ENCODE data around the gene RFX7.

RFX7 gene

DNA sequence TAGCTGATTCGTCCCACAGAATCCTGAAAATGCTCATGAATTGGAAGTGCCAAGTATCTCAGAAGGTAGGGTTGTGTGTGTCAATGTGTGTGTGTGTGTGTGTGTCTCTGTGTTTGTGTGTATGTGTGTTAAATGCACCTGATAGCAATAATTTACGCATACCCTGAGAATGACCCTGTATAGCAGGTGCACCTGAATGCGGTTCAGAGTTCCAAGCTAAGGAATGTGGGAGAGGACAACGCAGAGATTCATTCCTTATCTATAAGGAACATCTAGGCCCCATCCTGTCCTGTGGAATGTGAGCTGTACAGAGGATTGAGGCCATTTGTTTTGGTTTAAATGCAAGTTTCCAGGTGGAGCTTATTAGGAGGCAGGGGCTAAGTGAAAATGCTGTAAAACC is 201.2 kb downstream of the RFX7 start:
- DNase-seq, result no peak

DNA sequence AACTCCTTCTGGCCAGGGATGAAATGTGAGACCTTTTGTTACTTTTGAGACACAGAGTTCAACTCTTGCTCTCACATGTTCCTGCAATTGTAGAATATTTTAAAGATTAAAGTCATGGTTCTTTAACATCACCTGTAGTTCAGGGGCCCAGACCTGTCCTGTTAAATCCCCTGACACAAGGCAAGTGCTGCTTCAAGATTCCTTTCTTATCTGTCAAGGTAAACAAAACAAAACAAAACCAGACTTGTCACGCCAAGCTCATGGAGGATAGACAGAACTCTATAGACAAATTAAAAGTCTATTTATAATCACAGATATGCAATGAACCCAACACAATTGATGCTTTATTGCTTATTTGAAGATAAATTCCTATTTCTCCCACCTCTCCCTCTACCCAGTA is 201.6 kb downstream of the RFX7 start:
- DNase-seq, result no peak

GRCh38 chr15:56040081-56041035 is 203.3 kb downstream of the RFX7 start:
- no peak for DNase-seq

GRCh38 chr15:56038707-56039106 is 205.0 kb downstream of the RFX7 start:
- DNase-seq, result no peak

- DNase-seq, result no peak
These were observed 205.7 kb downstream of the RFX7 start for GRCh38 chr15:56038015-56038414.

All from activated CD4-positive, alpha-beta T cell treated with anti-CD3 and anti-CD28 coated beads, Interleukin-2, amount 50 U/mL, for 1 hour (primary cell).